ENCODE data around the gene ITGB2.

ITGB2 gene

DNA sequence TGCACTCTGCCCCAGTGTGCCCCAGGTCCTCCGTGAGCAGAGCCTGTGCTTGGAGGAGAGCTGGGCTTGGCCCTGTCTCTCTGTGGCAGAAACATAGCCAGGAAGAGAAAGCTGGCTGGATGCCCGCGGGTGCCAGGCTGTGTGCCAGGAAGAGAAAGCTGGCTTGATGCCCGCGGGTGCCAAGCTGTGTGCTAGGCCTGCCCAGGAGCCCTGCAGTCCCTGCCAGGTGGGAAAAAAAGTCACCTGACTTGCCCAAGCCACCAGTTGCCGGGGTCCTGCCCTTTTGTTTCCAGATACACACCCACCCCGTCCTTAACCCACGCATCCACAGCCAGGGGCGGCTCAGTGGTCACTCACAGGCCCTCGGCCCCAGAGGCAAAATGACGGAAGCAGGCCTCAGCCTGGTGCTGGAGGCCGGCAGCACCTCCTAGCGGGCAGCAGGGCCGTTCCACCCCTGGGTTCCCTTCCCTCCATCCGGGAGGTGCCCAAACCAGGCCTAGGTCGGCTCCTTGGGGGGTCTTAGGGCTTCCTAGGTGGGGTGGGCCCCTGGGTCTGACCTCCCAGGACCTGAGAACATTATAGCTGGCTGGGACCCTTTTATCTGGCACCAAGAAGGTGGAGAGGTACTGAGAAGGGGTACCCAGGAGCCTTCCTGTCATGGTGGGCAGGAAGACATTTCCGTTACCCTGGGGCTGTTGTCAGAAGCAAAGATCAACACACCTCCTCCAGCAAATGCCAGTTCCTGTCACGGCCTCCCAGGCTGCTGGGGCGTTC lies 9.1 kb downstream of the ITGB2 start:
- no peaks in the 10 kb centered on the region for H4K20me1 ChIP-seq (ENCODE audit: insufficient read depth)
- H3K4me3 ChIP-seq (IDR thresholded peaks at IDR 0.05; ENCODE audit: insufficient read depth, low read depth, low read length), result no peak overlapping the region
- H3K9ac ChIP-seq, result no peak overlapping the region
- H3K4me1 ChIP-seq (ENCODE audit: low read depth, poor library complexity, severe bottlenecking), result no peaks in the 10 kb centered on the region
- H3K27me3 ChIP-seq (ENCODE audit: insufficient read depth, low read depth), result peaks cover 84% of the 10 kb centered on the region
- TF ChIP-seq, protein P1, sequence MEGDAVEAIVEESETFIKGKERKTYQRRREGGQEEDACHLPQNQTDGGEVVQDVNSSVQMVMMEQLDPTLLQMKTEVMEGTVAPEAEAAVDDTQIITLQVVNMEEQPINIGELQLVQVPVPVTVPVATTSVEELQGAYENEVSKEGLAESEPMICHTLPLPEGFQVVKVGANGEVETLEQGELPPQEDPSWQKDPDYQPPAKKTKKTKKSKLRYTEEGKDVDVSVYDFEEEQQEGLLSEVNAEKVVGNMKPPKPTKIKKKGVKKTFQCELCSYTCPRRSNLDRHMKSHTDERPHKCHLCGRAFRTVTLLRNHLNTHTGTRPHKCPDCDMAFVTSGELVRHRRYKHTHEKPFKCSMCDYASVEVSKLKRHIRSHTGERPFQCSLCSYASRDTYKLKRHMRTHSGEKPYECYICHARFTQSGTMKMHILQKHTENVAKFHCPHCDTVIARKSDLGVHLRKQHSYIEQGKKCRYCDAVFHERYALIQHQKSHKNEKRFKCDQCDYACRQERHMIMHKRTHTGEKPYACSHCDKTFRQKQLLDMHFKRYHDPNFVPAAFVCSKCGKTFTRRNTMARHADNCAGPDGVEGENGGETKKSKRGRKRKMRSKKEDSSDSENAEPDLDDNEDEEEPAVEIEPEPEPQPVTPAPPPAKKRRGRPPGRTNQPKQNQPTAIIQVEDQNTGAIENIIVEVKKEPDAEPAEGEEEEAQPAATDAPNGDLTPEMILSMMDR (conservative IDR thresholded peaks at IDR 0.05; ENCODE audit: low read depth, low read length), result no peak
- H3K4me2 ChIP-seq, result no peak overlapping the region
- no peak overlapping the region for H2AFZ ChIP-seq (ENCODE audit: low read depth)
- no peaks in the 10 kb centered on the region for H3K36me3 ChIP-seq (ENCODE audit: insufficient read depth)
- no peaks in the 10 kb centered on the region for H3K79me2 ChIP-seq (ENCODE audit: insufficient read depth, low read depth)
- no peak overlapping the region for H3K27ac ChIP-seq

DNA sequence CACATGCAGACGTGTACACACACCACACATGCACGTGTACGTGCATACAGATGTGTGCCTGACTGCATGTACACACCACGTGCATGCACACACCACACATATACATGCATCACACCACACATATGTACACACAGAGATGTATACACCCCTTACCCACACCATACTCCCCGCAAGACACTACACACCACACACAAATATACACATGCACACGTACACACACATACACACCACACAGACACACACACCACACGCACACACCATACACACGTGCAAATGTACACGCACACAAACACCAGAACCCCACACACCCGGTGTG lies 9.7 kb downstream of the ITGB2 start:
- no peak overlapping the region for H3K27ac ChIP-seq
- H3K27me3 ChIP-seq (ENCODE audit: insufficient read depth, low read depth), result peaks cover 84% of the 10 kb centered on the region
- no peak overlapping the region for H3K4me2 ChIP-seq
- H3K4me1 ChIP-seq (ENCODE audit: low read depth, poor library complexity, severe bottlenecking), result no peaks in the 10 kb centered on the region
- no peaks in the 10 kb centered on the region for H3K36me3 ChIP-seq (ENCODE audit: insufficient read depth)
- H2AFZ ChIP-seq (ENCODE audit: low read depth), result no peak overlapping the region
- TF ChIP-seq, protein P1 (conservative IDR thresholded peaks at IDR 0.05; ENCODE audit: low read depth, low read length), result no peak
- H3K4me3 ChIP-seq (IDR thresholded peaks at IDR 0.05; ENCODE audit: insufficient read depth, low read depth, low read length), result no peak overlapping the region
- H3K79me2 ChIP-seq (ENCODE audit: insufficient read depth, low read depth), result no peaks in the 10 kb centered on the region
- H3K9ac ChIP-seq, result no peak overlapping the region
- no peaks in the 10 kb centered on the region for H4K20me1 ChIP-seq (ENCODE audit: insufficient read depth)

DNA sequence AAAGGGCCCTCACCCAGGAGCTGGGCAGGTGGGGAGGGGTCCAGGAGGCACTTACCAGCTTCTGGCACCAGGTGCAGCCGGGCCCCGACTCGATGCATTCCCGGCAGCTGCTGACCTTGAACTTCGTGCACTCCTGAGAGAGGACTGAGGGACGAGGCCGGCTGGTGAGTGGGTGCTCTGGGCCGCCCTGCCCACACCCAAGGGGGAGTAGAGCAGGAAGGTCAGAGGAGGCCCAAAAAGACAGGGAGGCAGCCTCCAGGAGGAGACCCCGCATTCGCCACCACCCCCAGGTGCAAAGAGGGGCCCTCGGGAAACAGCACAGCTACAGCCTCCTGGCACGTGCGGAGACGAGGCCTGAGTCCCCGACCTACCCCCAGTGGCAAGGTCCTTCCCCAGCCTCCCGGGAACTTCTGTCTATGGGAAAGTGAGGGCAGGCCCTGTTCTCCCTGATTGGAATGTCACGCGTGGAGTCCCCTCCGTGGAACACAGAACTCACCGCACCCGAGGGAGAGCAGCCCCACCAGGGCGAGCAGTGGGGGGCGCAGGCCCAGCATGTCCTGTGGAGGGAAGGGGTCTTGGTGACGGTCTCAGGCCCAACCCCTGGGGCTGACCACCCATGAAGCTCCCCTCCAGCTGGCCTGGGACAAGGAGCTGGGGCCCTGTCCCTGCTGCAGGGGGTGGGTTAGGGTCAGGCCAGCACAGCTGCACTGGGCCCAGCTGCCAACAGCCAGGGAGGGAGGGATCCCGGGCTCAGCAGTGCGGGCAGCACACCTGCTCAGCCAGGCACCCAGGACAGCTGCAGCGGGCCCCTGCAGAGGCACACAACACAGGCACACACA lies 10.3 kb downstream of the ITGB2 start:
- no peak overlapping the region for H3K27ac ChIP-seq
- TF ChIP-seq, protein P1 (conservative IDR thresholded peaks at IDR 0.05; ENCODE audit: low read depth, low read length), result no peak

DNA sequence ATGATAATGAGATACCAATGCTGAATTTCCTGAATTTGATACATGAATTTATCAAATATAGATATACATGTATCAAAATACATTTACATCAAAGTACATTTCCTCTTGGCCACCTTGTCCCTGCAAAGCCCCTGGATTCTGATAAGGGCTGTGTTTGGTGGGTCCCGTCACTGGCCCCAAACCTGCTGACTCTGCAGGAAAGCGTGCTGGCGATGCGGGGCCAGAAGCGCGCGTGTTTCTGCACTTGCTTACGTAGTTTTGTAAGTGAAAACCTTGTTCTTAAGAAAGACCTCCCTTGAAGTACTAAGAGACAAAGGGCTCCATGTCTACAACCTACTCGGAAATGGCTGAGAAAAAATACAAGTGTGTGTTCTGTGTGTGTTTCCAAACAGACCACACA lies 11.0 kb downstream of the ITGB2 start:
- no peaks in the 10 kb centered on the region for H3K4me1 ChIP-seq (ENCODE audit: low read depth, poor library complexity, severe bottlenecking)
- H3K36me3 ChIP-seq (ENCODE audit: insufficient read depth), result no peaks in the 10 kb centered on the region
- peaks cover 83% of the 10 kb centered on the region for H3K27me3 ChIP-seq (ENCODE audit: insufficient read depth, low read depth)
- H2AFZ ChIP-seq (ENCODE audit: low read depth), result no peak overlapping the region
- TF ChIP-seq, protein P1 (conservative IDR thresholded peaks at IDR 0.05; ENCODE audit: low read depth, low read length), result no peak
- H3K4me3 ChIP-seq (IDR thresholded peaks at IDR 0.05; ENCODE audit: insufficient read depth, low read depth, low read length), result no peak overlapping the region
- H3K79me2 ChIP-seq (ENCODE audit: insufficient read depth, low read depth), result no peaks in the 10 kb centered on the region
- no peak overlapping the region for H3K4me2 ChIP-seq
- no peaks in the 10 kb centered on the region for H4K20me1 ChIP-seq (ENCODE audit: insufficient read depth)
- no peak overlapping the region for H3K9ac ChIP-seq
- H3K27ac ChIP-seq, result no peak overlapping the region

More for the DNA sequence above, 10.3 kb downstream of the ITGB2 start:
- Histone ChIP-seq H3K4me3 (IDR thresholded peaks at IDR 0.05; ENCODE audit: insufficient read depth, low read depth, low read length) (no peak overlapping the region), H3K79me2 (ENCODE audit: insufficient read depth, low read depth) (no peaks in the 10 kb centered on the region), H3K4me2 (no peak overlapping the region), H3K9ac (no peak overlapping the region), H2AFZ (ENCODE audit: low read depth) (no peak overlapping the region), H3K36me3 (ENCODE audit: insufficient read depth) (no peaks in the 10 kb centered on the region), H3K27me3 (ENCODE audit: insufficient read depth, low read depth) (peaks cover 83% of the 10 kb centered on the region), H4K20me1 (ENCODE audit: insufficient read depth) (no peaks in the 10 kb centered on the region), H3K4me1 (ENCODE audit: low read depth, poor library complexity, severe bottlenecking) (no peaks in the 10 kb centered on the region)

Data from KMS-11 (cell line).